Lung (tissue), 12 donors: Measurements from ENCODE around the gene POLR3A. TPM values are rescaled to one million over a fixed set of nuclear protein-coding genes. Genes with fewer than 3 reads are reported as not detected.

Source experiments
- ATAC-seq: fragments of 200-7000 bp; cut with Tn5 transposase; one replicate; pipeline ENCODE4 v1.9.1; 2020; ENCODE audit warnings: moderate number of reproducible peaks; ENCODE audit not compliant: insufficient read depth, low FRiP score
- DNase-seq, 3 donors: peaks; one replicate each; pipeline ENCODE4 v3.0.0-alpha.2; 2013 to 2017
- H3K27ac ChIP-seq, 2 donors: one replicate each; pipeline ENCODE4 v1.5.1; 2013; ENCODE audit warnings: mild to moderate bottlenecking in 2 of 2, moderate library complexity in 2 of 2, control low read depth in 1 of 2, inconsistent platforms in 1 of 2, low read depth in 1 of 2, low read length in 1 of 2
- H3K27me3 ChIP-seq, 3 donors: one replicate each; pipeline ENCODE4 v1.5.1; 2013; ENCODE audit warnings: low read length in 2 of 3; ENCODE audit not compliant: control insufficient read depth in 3 of 3, insufficient read depth in 3 of 3
- H3K36me3 ChIP-seq, 4 donors: one replicate each; pipeline ENCODE4 v1.5.1; 2013; ENCODE audit warnings: low read length in 4 of 4, mild to moderate bottlenecking in 1 of 4, moderate library complexity in 1 of 4; ENCODE audit not compliant: control insufficient read depth in 4 of 4, insufficient read depth in 4 of 4
- H3K4me1 ChIP-seq, 5 donors: one replicate each; pipeline ENCODE4 v1.5.1; 2013; ENCODE audit warnings: low read length in 5 of 5, mild to moderate bottlenecking in 2 of 5, moderate library complexity in 1 of 5; ENCODE audit not compliant: control insufficient read depth in 5 of 5, insufficient read depth in 5 of 5
- H3K4me3 ChIP-seq: one replicate; pipeline ENCODE4 v1.5.1; 2013; ENCODE audit warnings: mild to moderate bottlenecking, control low read depth, moderate library complexity
- H3K9ac ChIP-seq, 2 donors: one replicate each; pipeline ENCODE4 v1.5.1; 2013; ENCODE audit warnings: low read length in 2 of 2, control low read depth in 1 of 2; ENCODE audit not compliant: insufficient read depth in 1 of 2
- H3K9me3 ChIP-seq, 4 donors: one replicate each; pipeline ENCODE4 v1.5.1; 2013; ENCODE audit warnings: low read length in 3 of 4, mild to moderate bottlenecking in 1 of 4, moderate library complexity in 1 of 4; ENCODE audit not compliant: control insufficient read depth in 4 of 4, insufficient read depth in 3 of 4
- CTCF ChIP-seq: IDR thresholded peaks from 2 replicates; pipeline ENCODE4 v1.5.1; 2012; ENCODE audit warnings: mild to moderate bottlenecking; ENCODE audit errors: control extremely low read depth, extremely low read depth
- WGBS, 2 donors: extraction: QIAGEN DNeasy Blood & Tissue Kit; methylation state at CpG; one replicate each; pipeline ENCODE4 v1.1.7; 2013; 5-methylcytosine and 5-hydroxymethylcytosine counted together
- polyA plus RNA-seq, 2 donors: library from polyadenylated mRNA; stranded (reverse); fragments of 200-250 nt; gene quantifications; one replicate each; pipeline ENCODE4 v1.2.1, GENCODE V29; 2013
- total RNA-seq, 2 donors: library from RNA; depleted of rRNA in 1 of 2; stranded (reverse); fragments of >200 nt in 1 of 2; gene quantifications; one replicate each; pipeline ENCODE4 v1.2.1, GENCODE V29; 2014 to 2021
- donor health status: control.
- donor health status: control.
- donor health status: Bipolar disorder and iron deficiency.
- donor health status: healthy.
- donor health status: DM: yes; HTN: yes; CAD: no.

The POLR3A gene
- total and polyA plus RNA-seq, 4 donors, result 3.9 to 15.0 (median 8.7) TPM

GRCh38 chr10:78063236-78063635 lies 33.9 kb upstream of the POLR3A start:
- H3K27ac ChIP-seq, result no peak overlapping the region
- DNase-seq (no peak), ATAC-seq (no peak)
- H3K9me3 ChIP-seq, result no peaks in the 10 kb centered on the region
- H3K4me1 ChIP-seq, result no peaks in the 10 kb centered on the region
- no peaks in the 10 kb centered on the region for H3K27me3 ChIP-seq
- TF ChIP-seq CTCF, result no peak
- H3K9ac ChIP-seq, result no peak overlapping the region
- no peak overlapping the region for H3K4me3 ChIP-seq
- no peaks in the 10 kb centered on the region for H3K36me3 ChIP-seq
- WGBS, 2 donors, result 64 to 68% methylated on average over 2 of the region's 2 CpGs

DNA sequence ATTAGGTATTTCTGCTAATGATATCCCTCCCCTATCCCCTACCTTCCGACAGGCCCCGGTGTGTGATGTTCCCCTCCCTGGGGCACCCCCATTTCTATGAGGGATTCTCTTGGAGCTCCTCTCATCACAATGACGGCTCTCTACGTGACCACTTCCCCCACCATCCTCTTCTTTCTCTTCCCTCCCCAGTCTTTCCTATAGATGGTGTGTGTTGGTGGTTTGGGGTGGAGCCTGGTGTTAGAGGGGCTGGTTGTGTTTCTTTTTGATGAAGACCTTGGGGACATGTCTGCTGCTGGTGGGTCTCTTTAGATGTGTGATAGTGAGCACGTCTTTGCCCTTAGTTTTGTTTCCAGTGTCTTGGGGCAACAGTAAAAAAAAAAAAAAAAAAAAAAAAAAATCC lies 33.0 kb upstream of the POLR3A start:
- Histone ChIP-seq H3K9me3 (no peaks in the 10 kb centered on the region), H3K27me3 (no peaks in the 10 kb centered on the region), H3K9ac (no peak overlapping the region), H3K4me1 (peaks cover 0 to 2% (median 0%) of the 10 kb centered on the region in 5 donors), H3K27ac (no peak overlapping the region), H3K36me3 (no peaks in the 10 kb centered on the region), H3K4me3 (no peak overlapping the region)
- no peak for ATAC-seq
- 59 to 62% methylated on average over 5 of the region's 5 CpGs for WGBS, 2 donors
- TF ChIP-seq CTCF, result no peak
- no peak for DNase-seq

GRCh38 chr10:78059906-78060702 lies 30.8 kb upstream of the POLR3A start:
- Histone ChIP-seq H3K9me3 (no peaks in the 10 kb centered on the region), H3K4me3 (no peak overlapping the region), H3K27me3 (no peaks in the 10 kb centered on the region), H3K9ac (no peak overlapping the region), H3K36me3 (no peaks in the 10 kb centered on the region), H3K27ac (no peak overlapping the region), H3K4me1 (peaks cover 0 to 3% (median 0%) of the 10 kb centered on the region in 5 donors)
- DNase-seq (no peak), ATAC-seq (no peak)
- no peak for TF ChIP-seq CTCF
- 89 to 93% methylated on average over 12 of the region's 12 CpGs for WGBS, 2 donors
